ENCODE measurements around the gene PRSS53.

- TF ChIP-seq CTCF (IDR thresholded peaks at IDR 0.05; ENCODE audit: low read depth, low read length) (no peak), EZH2phosphoT487 (IDR thresholded peaks at IDR 0.05; ENCODE audit: low read depth) (no peak)
These were observed 54.8 kb downstream of the PRSS53 start for GRCh38 chr16:31033709-31034492.
